ENCODE measurements around the gene PRKCI.

DNA sequence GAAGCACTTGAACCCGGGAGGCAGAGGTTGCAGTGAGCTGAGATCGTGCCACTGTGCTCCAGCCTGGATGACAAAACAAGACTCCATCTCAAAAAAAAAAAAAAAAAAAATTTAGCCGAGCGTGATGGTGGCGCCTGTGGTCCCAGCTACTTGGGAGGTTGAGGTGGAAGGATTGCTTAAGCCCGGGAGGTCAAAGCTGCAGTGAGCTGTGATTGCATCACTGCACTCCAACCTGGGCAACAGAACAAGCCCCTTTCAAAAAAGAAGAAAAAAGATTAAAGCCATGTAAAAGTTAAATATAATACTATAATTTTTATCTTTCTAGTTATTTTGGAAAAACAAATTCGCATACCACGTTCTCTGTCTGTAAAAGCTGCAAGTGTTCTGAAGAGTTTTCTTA, 73.4 kb downstream of the PRKCI start:
- TF ChIP-seq, protein P1, sequence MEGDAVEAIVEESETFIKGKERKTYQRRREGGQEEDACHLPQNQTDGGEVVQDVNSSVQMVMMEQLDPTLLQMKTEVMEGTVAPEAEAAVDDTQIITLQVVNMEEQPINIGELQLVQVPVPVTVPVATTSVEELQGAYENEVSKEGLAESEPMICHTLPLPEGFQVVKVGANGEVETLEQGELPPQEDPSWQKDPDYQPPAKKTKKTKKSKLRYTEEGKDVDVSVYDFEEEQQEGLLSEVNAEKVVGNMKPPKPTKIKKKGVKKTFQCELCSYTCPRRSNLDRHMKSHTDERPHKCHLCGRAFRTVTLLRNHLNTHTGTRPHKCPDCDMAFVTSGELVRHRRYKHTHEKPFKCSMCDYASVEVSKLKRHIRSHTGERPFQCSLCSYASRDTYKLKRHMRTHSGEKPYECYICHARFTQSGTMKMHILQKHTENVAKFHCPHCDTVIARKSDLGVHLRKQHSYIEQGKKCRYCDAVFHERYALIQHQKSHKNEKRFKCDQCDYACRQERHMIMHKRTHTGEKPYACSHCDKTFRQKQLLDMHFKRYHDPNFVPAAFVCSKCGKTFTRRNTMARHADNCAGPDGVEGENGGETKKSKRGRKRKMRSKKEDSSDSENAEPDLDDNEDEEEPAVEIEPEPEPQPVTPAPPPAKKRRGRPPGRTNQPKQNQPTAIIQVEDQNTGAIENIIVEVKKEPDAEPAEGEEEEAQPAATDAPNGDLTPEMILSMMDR (IDR thresholded peaks at IDR 0.05), result no peak
- TF ChIP-seq POLR2AphosphoS5 (IDR thresholded peaks at IDR 0.05) (no peak), POLR2A (IDR thresholded peaks at IDR 0.05) (no peak), EP300 (IDR thresholded peaks at IDR 0.05) (no peak)

Data from suprapubic skin (tissue), 4 donors.